Measurements from ENCODE around the gene PIK3R6.

Gene PIK3R6

DNA sequence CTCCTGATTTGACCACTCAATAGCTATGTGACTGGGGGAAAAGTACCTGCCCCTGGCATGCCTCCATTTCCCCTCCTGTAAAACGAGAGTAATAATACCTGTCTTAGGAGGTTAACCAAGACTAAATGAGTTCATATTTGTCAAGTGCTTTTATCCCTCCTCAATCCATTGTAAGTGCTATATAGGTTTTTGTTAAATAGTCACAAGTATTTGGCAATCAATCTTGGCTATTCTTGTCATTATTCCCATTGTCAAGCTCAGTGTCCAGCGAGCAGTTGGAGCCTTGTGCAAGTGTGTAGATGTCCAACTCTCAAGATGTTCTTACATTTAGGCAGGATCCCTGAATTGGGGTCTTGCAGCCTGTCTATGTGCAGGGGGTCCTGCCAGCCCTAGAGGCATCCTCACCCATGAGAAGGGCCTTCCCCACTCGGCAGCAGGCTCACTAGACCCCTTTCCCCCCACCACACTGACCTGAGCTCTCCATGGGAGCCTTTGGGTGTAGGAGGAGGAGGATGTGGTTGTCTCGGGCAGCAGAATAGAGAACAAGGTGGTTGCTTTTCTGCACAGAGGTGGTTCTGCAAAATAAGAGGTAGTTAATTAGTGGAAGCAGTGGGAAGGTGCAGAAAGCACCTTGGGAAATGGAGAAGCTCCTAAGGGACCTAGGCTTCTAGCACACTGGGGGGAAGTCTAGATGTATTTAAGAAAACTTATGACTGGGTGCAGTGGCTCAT, 18.0 kb downstream of the PIK3R6 start:
- H3K4me1 ChIP-seq, result no peaks in the 10 kb centered on the region
- TF ChIP-seq, protein P1, sequence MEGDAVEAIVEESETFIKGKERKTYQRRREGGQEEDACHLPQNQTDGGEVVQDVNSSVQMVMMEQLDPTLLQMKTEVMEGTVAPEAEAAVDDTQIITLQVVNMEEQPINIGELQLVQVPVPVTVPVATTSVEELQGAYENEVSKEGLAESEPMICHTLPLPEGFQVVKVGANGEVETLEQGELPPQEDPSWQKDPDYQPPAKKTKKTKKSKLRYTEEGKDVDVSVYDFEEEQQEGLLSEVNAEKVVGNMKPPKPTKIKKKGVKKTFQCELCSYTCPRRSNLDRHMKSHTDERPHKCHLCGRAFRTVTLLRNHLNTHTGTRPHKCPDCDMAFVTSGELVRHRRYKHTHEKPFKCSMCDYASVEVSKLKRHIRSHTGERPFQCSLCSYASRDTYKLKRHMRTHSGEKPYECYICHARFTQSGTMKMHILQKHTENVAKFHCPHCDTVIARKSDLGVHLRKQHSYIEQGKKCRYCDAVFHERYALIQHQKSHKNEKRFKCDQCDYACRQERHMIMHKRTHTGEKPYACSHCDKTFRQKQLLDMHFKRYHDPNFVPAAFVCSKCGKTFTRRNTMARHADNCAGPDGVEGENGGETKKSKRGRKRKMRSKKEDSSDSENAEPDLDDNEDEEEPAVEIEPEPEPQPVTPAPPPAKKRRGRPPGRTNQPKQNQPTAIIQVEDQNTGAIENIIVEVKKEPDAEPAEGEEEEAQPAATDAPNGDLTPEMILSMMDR (IDR thresholded peaks at IDR 0.05), result no peak
- no peak overlapping the region for H3K27ac ChIP-seq
- DNase-seq, result peak in 1 of 2 donors; percentile 29
- no peaks in the 10 kb centered on the region for H3K36me3 ChIP-seq
- peaks cover 0 to 39% of the 10 kb centered on the region in 2 donors for H3K27me3 ChIP-seq
- no peak overlapping the region for H3K4me3 ChIP-seq
- intact Hi-C loops (cut with DNase I; ENCODE audit: low total_unique reads), result loop anchor here (10.0 kb wide), 1 partner anchor 1575 kb away; the partner anchor contains the start of gene MYH8
- H3K9me3 ChIP-seq, result no peaks in the 10 kb centered on the region

DNA sequence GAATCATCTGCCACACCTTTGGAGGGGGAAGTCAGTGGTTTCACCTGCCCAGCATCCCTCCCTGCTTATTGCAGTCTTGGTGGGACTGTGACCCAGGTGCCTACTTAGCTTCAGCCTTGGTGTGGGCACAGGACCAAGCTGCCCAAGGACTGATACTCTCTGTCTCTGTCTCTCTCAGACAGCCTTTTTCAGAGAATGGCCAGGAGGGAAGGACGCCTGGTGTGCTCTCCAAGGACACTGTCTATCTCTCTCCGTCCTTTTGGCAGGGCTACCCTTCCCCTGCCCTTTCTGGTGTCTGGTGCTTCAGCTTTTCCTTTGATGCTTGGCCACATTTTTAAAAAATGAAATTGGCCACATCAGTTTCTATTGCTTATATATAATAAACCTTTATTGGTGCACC, 19.6 kb downstream of the PIK3R6 start:
- Histone ChIP-seq H3K4me1 (peaks cover 0 to 10% (median 2%) of the 10 kb centered on the region in 4 donors), H3K9me3 (no peaks in the 10 kb centered on the region), H3K4me3 (no peak overlapping the region), H3K27me3 (peaks cover 0 to 26% of the 10 kb centered on the region in 2 donors), H3K27ac (no peak overlapping the region), H3K36me3 (no peaks in the 10 kb centered on the region)
- TF ChIP-seq, protein P1 (IDR thresholded peaks at IDR 0.05), result no peak
- DNase-seq, result peak in 1 of 2 donors; percentile 11
- intact Hi-C loops (cut with DNase I; ENCODE audit: low total_unique reads), result loop anchor here (10.0 kb wide), 1 partner anchor 1577 kb away; the partner anchor contains the start of gene MYH8

DNA sequence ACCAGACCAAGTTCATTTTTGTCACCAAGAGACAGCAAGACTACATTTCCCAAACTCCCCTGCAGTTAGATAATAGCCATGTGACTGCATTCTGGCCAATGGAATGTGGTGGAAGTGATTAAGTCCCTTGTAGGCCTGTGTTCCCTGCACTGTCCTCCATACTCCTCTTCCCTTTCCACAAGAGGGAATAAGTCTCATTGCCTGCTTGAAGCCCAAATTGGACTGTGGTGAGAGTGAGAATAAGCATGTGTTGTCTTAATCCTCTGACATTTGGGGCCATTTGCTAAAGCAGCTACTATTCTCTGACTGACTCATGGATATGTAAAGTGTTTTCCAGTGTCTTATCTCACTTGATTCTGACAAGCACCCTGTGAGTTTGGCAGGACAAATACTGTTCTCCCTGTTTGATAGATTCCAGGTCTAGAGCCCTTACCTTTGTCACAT, 20.7 kb downstream of the PIK3R6 start:
- H3K4me3 ChIP-seq, result no peak overlapping the region
- H3K27ac ChIP-seq, result no peak overlapping the region
- H3K36me3 ChIP-seq, result no peaks in the 10 kb centered on the region
- no peaks in the 10 kb centered on the region for H3K9me3 ChIP-seq
- H3K27me3 ChIP-seq, result peaks cover 0 to 18% of the 10 kb centered on the region in 2 donors
- intact Hi-C loops (cut with DNase I; ENCODE audit: low total_unique reads), result loop anchor here (10.0 kb wide), 1 partner anchor 1578 kb away; the partner anchor contains the start of gene MYH8
- H3K4me1 ChIP-seq, result peaks cover 0 to 11% (median 3%) of the 10 kb centered on the region in 4 donors
- TF ChIP-seq, protein P1 (IDR thresholded peaks at IDR 0.05), result no peak
- DNase-seq, result no peak

DNA sequence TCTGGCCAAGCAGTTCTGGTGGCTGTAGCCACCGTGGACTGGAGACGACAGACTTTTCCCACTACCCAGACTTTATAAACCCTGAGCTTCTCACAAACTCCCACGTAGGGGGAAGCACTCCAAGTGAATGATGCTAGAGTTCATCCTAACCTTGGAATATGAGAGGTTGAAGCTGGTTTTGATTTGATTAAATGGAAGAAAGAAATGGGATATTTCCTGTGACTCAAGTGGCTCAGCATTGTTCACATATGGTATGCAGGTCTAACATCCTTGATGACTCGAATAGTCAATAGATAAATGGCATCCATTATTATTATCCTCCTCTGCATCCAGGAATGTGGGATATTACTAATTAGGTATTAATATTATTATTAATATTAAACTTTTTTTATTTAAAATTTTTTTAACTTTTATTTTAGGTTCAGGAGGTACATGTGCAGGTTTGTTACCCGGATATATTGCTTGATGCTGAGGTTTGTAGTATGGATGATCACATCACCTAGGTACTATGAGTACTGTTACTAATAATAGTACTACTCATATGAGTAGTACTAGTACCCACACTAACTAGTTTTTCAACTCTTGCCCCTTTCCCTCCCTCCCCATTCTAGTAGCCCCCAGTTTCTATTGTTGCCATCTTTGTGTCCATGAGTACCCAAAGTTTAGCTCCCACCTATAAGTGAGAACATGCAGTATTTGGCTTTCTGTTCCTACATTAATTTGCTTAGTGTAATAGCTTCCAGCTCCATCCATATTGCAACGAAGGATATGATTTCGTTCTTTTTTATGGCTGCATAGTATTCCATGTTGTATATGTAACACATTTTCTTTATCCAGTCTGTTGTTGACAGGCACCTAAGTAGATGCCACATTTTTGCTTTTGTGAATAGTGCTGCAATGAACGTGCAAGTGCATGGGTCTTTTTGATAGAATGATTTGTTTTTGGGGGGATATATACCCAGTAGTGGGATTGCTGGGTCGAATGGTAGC, 22.9 kb downstream of the PIK3R6 start:
- no peaks in the 10 kb centered on the region for H3K36me3 ChIP-seq
- peaks cover 0 to 11% (median 3%) of the 10 kb centered on the region in 4 donors for H3K4me1 ChIP-seq
- intact Hi-C loops (cut with DNase I; ENCODE audit: low total_unique reads), result loop anchor here (10.0 kb wide), 1 partner anchor 1580 kb away; the partner anchor contains the start of gene MYH8
- H3K27ac ChIP-seq, result no peak overlapping the region
- H3K27me3 ChIP-seq, result peaks cover 0 to 4% of the 10 kb centered on the region in 2 donors
- DNase-seq, result no peak
- TF ChIP-seq, protein P1 (IDR thresholded peaks at IDR 0.05), result no peak
- no peak overlapping the region for H3K4me3 ChIP-seq
- no peaks in the 10 kb centered on the region for H3K9me3 ChIP-seq

DNA sequence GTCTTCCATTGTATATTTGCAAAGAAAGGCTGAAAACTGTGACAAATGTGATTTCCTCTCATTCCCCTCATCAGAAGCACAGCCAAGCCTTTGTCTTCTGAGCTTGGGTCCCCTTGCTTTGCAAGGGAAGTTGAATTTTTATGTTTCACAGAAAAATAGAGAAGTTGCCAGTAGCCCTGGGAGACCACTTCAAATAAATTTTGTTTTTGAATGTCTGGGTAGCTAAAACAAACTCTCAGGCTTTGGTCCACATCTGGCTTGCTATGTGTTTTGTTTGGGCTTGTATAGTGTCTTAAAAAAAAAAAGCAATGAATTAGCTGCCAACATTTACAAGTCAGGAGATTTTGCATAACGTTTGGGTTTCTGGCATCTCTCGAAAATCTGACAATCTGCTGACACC, 24.1 kb downstream of the PIK3R6 start:
- H3K27me3 ChIP-seq, result peaks cover 0 to 6% of the 10 kb centered on the region in 2 donors
- H3K4me3 ChIP-seq, result no peak overlapping the region
- no peak overlapping the region for H3K27ac ChIP-seq
- intact Hi-C loops (cut with DNase I; ENCODE audit: low total_unique reads), result loop anchor here (10.0 kb wide), 1 partner anchor 1581 kb away; the partner anchor contains the start of gene MYH8
- no peak for DNase-seq
- peaks cover 0 to 11% (median 3%) of the 10 kb centered on the region in 4 donors for H3K4me1 ChIP-seq
- H3K9me3 ChIP-seq, result no peaks in the 10 kb centered on the region
- no peaks in the 10 kb centered on the region for H3K36me3 ChIP-seq
- TF ChIP-seq, protein P1 (IDR thresholded peaks at IDR 0.05), result no peak

Data from tibial artery (tissue), 4 donors.